Activated T-cell treated with anti-CD3 and anti-CD28 coated beads for 4 hours (primary cell): ENCODE results near the gene PCDH9.

ENCODE experiments used
- DNase-seq: peaks from one replicate; pipeline ENCODE4 v3.0.0-alpha.2; 2020

Gene PCDH9

DNA sequence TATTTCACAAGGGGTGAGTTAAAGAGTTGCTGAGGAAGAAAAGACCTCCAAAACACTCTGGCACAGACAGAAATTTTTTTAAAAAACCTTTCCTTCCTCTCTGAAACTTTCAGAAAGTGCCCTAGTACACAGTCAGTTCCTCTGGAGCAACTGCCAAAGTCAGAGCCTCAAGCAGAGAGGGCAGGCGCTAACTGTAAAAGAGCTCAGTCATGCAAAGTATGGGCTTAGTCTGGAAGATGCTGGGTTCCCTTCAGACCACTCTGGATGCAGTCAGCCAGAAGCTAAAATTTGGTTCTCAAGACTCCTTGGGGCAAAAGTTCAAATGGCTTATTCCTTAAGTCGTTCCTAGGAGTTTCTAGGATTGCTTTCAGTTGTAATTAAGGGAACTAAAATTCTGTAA lies 671.6 kb downstream of the PCDH9 start:
- no peak for DNase-seq

DNA sequence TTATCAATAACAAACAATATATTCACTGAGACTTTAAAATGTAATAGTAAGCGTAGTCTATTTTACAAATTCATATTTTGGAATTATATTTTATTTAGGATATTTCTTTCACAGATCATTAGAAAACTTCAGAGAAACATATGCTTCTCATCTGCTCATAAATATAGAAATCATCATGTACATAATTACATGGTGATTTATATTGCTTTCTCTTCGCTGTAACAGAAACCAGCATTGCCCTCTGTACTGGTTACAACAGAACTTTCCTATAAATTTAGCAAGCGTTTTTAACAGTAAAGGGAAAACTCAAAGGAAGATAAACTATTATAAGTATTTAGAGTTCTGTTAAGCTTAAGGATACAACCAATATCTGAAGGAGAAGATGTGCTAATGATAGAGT lies 672.8 kb downstream of the PCDH9 start:
- no peak for DNase-seq

DNA sequence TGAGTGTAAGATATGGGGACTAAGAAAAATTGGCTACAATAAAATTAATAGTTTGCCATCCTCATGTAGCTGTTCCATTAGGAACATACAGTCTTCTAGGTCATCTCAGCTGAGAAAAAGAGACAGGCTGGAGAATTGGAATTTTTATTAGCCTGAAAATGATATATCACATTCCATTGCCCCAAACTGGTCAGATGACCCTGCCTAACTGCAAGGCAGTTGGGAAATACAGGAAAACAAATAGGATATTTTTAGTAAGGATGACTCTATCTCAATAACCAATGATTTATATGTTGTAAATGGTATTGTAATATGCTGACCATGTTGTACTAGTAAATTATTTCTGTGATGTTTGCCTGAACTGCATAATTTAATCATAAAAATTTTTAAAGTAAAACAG lies 673.8 kb downstream of the PCDH9 start:
- DNase-seq, result no peak

DNA sequence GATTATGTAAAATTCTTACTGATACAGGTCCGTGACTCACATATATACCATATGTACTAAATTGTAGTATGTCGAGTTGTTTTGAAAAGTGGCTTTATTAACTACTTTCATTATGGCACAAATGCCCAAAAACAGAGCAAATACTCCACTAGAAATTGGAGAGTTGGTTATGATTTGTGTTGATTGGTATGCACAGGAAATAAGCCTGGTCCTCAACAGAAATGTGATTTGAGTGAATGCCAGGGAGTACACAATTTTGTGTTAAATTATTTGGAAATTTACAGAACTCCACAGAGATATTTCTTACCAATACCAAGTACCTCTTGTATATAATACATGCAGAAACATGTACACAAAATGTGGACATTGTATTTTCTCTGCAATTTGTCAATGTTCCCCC lies 676.7 kb downstream of the PCDH9 start:
- DNase-seq, result no peak

DNA sequence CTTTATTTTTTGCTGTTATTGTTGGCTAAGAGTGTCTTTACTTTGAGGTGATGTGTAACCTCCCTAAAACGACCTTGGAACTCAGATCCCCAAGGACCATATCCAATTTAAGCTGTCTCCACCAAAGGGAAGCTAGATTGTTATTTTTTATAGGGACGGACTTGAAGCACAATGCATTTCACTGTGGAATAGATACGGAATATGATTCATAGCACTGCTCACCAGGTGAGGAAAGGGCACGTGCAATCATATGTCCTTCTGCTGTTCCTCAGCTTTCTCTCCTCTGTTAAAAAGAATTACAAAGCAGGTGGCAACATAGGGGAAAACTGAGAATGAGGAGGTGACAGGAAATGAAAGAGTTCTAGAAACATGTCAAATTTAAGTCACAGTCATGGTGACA lies 679.0 kb downstream of the PCDH9 start:
- DNase-seq, result no peak

DNA sequence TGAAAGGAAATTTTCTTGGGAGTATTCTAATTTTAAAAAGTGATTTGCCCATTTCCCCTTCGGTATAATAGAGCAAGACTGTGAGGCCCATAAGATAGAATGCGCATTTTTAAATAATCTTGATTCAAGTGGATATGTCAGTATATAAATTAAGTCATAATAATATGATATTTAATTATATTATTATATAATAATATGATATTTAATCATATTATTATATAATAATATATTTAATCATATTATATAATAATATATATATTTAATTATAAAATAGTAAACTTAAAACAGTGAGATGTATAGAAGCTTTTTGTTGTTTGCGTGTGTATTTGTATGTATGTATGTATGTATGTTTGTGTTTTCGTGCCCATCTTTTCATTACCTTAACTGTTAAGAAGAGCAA lies 682.5 kb downstream of the PCDH9 start:
- DNase-seq, result no peak

DNA sequence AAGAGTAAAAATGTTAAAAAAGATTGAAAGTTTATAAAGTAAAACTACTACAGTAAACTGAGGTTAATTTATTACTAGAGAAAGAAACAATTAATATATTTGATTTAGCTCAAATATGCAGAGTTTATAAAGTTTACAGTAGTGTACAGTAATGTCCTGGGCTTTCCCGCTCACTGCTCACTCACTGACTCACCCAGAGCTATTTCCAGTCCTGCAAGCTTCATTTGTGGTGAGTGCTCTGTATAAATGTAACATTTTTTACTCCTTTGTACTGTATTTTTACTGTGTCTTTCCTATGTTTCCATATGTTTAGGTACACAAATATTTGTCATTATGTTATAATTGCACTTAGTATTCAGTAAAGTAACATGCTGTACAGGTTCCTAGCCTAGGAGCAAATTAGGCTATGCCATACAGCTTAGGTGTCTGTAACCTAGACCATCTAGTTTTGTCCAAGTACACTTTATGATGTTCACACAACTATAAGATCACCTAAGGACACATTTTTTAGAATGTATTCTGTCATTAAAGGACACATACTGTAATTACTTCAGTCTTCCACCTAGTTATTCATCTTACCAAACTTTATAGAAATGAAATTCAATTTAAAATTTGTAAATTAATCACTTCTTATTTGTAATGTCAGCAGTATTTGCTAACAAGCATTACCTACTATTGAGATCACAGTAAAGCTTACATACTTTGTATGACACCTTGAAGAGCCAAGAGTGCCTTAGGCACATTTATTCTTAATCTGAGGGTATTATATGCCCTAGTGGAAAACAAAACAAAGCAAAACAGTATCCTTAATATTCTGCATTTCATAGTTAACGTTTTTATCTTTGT lies 683.4 kb downstream of the PCDH9 start:
- no peak for DNase-seq

DNA sequence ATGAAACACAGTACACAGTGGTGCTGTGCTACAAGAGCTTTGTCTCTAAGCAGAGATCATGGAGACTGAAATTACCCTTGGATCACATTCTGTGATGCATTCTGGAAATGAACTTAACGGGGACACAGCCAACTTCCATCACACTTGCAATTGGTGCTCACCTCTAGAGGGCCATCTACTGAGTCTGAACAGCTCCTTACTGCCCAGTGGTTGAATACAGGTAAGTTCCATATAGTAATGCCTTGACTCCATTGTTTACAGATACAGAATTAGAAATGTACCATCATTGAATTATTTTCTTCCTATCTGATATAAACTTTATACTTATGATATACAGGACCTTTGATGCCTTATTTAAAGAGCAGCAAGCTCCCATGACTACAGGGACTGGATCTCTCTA lies 686.4 kb downstream of the PCDH9 start:
- no peak for DNase-seq

DNA sequence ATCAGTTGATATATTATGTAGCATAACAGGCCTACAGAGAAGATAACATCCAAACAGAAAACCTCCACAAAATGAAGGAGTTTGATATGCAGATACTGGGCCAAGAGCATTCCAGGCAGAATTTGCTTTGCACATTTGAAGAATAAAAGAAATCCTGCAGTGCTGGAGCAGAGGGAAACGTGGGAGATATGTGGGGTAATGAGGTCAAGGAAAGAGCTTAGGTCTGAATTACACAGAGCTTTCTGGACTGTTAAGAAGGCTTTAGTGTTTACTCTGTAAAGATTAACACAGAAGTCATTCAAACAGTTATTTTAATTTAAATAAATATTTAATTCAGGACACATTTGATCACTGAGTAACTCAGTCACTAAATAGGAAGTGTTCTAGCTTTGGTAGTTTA lies 692.7 kb downstream of the PCDH9 start:
- DNase-seq, result no peak

DNA sequence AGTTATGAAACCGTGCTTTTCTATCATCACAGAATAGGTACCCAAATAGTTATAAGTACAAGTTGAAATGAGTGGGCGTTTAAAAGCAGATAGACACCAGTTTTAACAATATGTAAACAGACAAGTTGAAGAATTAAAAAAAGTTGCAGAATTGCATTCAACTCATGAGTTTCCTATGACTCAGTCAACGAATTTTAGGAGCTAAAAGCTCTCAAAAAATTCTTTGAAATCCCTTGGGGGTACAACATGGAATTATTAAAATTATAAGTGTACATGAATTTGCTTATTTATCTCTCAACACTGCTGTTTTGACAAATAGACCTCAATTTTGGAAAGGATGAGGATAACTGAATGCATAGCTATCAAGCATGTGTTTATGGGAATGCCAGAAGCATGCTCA lies 693.4 kb downstream of the PCDH9 start:
- no peak for DNase-seq

DNA sequence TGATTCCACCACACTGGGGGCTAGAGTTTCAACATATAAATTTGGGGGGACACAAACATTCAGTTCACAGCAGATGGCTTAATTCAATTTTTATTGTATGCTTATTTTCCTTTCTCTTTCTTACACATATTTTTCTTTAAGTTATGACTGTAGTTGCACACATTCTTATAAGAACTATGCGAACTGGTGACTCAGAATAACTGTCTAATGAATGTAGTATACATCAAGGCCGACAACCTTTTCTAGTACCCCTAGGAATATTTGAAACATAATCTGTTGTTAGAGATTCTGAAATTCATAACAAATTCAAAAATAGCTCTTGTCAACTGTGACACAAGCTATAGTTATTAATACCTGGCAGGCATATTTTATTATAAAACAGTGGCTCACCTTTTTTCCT lies 695.6 kb downstream of the PCDH9 start:
- no peak for DNase-seq

DNA sequence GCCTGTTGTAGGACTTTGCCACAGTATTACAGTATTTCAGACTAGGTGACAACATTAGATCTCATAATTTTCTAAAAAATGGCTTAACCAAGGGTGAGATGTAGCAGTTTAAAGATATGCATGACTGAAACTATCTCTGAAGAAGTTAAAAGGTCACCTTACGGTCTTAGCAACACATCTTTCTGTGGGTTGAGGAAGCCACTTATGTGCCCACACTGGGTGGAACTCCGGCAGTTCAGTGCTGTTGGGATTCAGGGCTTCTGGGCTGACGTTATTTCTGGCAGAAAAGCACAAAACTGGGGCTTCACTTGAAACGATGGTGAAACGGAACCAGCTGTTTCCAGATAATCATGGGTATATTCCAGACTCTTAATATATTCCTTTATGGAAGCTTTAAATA lies 697.3 kb downstream of the PCDH9 start:
- DNase-seq, result no peak

DNA sequence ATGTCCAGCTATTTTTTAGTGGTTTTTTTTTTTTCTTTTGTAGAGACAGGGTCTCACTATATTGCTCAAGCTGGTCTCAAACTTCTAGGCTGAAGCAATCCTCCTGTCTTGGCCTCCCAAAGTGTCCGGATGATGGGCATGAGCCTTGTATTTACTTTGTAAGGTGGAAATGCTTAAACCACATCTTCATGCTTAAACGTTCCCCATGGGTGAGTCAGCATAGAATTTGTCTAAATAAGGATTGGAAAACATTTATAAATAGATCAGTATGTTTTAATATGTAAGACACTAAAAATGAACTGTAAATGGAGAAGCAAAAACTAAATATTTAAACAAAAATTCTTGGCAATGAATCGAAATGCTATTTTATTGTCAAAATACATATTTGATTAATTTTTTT lies 698.0 kb downstream of the PCDH9 start:
- DNase-seq, result no peak

DNA sequence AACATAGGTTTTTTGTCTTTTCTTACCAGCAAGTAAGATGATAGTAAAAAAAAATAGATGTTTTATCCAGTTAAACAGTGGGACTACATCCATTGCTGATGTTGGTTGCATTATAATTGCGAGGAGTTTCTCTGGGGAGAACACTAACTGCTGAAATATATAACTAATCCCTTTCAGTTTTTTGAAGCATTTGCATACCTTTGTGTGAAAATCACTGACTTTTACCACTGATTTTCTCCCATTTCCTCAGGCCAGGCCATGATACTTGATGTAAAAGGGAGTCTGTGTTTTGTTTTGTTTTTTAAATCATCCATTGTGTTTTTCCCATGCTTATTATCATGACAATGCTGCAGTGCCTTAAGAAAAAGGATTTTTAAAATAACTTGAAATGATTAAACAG lies 699.5 kb downstream of the PCDH9 start:
- DNase-seq, result no peak

DNA sequence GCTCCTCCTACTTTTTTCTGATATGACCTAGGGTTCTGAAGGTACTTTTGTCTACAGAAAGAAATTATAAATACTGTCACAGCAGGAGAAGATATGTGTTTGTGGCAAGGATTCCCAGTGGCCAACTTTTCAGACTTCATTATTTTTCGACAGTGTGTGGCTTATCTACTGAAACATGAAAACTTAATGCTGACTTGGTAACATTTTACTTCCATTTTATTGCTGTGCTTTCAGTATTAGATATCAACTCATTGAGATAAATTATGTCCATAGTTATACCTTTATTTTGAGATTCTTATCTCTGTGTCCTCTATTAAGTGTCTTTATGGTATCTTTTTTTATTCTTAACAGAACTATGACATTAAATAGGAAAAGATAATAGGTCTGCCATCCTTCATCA lies 700.0 kb downstream of the PCDH9 start:
- no peak for DNase-seq

DNA sequence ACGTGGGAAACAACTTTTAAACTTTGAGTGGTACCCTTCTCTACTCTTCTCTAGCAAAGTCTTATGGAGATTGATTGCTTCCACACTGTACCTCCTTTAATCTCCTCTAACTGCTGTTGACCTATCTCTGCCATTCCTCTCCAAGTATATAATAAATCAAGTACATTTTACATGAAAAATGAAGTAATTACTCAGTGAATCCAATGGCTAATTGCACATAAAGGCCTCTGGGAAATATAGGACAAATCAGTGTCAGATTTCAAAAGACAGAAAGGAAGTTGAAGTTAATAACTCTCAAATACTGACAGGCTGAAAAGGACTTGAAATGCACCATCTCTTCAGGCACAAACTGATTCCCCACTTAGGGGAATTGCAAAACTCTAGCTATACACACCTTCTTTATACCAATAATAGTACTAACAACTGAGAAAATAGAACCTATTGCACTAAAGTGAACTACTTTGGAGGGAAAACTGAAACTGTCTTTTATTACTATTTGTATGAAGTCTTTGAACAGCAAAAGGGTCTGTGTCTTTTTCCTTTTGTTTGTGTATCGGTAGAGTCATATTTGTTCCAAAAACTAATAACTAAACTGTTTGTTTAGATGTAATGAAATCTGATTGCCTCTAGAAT lies 701.1 kb downstream of the PCDH9 start:
- DNase-seq, result no peak

DNA sequence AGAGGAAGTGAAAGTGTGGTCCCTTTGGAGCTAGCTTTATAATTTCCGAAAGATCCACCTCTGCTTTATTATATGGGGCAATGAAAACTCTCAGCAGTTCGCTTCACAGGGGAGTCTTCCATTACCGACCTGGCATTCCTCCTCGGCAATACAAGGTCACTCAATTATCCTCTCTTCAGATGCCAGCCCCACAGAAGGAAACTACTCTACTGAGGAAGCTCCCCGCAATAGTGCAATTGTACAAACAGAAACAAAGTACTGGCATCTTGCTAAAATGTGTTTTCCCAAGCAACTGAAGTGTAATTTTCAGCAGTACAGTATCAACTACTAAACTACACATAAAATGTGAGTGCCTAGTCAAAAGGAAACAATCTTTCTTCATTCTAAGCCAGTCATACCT lies 702.0 kb downstream of the PCDH9 start:
- DNase-seq, result no peak

DNA sequence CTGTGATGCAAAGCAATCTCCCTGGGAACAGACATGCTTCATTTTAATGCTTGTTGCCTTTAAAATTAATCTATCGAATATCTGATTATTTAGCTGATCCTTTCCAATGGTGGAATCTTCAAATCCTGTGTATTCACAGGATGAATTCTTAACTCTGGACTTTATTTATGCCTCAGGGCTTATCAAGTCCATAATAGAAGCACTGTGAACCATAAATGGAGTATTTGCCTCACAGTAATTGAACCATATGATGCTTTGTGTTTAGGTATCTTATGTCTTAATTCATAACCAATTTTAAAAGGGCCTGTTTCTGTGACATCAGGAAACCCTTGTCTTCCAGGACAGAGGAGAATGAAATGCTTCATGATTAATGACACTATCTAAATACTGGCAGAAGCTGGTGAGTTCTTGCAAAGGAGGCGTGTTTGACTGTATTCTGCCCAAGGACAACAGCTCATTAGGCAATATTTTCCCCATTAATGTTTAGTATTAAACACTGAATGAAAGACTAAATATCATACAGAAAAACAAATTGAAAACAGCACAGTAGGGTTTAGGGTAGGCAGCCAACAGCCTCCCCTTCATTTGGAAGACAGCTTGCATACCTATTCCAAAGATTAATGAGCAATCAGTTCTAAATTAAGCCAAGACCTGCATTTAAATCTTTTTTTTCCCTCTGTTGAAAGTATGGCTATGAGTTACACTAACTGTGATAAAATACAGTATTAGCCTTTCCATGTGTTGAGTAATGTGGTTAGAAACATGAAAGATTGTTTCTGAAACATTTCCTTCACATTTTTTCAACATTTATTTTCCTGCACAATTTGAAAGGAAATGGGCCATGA lies 709.4 kb downstream of the PCDH9 start:
- DNase-seq, result no peak

DNA sequence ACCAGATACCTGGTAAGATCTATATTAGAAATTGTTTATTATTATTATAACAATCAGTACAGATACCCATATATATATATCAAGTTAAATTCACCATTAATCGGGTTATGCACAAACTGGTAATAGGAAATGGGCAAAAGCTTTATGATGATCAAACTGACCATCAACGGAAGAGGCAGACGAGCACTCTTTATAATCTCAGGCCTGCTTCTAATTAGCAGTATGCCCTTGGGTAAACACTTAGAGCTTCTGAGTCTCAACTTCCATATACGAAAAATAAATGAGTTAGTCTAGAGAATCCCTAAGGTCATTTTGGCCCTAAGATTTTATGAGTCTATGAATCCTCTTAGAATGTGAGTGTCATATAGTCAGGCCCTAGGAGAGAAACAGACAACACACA lies 710.9 kb downstream of the PCDH9 start:
- DNase-seq, result no peak

DNA sequence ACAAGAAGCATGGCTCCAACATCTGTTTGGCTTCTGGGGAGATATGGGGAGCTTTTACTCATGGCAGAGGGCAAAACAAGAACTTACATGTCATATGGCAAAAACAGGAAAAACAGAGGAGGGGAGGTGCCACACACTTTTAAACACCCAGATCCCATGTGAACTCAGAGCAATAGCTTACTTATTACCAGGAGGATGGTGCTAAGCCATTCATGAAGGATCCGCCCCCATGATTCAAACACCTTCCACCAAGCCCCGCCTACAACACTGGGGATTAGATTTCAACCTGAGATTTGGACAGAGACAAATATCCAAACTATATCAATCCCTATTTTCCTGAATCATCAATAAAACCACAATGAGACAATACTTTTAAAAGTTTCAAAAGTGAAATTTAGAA lies 712.1 kb downstream of the PCDH9 start:
- DNase-seq, result no peak

DNA sequence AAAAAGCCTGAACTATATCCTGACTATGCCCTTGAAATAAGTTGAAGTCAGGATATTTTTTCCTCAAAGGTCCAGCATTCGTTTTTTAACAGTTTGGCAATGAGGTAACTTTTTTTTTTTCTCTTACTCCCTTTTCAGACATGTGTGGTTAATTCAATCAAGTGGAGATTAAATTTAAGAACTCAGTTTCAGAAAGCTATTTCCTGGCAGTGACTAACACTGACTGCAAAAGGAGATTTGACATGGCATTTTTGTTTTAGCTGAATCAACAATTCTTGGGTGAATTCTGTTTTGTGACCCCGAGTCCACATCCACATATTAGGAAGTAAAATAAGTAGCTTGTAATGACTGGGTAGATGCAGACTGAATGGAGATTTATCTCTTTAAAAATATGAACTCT lies 716.4 kb downstream of the PCDH9 start:
- DNase-seq, result no peak

DNA sequence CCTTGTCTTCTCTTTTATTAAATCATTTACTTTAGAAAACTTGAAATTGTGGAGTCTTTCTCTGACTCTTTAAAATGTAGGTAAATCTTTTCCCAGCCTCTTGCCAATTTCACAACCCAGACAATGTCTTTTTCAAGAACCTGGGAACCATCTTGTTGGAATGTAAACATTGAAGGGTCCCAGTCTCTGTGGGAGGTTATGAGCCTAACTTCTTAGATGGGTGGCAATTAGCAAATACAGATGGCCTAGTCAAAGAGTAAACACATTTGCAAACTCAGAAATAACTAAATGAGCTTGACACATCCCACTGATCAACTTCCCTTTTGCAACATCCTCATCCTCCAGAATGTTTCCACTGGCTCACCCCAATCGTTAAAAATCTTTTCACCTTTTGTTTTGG lies 721.0 kb downstream of the PCDH9 start:
- no peak for DNase-seq

DNA sequence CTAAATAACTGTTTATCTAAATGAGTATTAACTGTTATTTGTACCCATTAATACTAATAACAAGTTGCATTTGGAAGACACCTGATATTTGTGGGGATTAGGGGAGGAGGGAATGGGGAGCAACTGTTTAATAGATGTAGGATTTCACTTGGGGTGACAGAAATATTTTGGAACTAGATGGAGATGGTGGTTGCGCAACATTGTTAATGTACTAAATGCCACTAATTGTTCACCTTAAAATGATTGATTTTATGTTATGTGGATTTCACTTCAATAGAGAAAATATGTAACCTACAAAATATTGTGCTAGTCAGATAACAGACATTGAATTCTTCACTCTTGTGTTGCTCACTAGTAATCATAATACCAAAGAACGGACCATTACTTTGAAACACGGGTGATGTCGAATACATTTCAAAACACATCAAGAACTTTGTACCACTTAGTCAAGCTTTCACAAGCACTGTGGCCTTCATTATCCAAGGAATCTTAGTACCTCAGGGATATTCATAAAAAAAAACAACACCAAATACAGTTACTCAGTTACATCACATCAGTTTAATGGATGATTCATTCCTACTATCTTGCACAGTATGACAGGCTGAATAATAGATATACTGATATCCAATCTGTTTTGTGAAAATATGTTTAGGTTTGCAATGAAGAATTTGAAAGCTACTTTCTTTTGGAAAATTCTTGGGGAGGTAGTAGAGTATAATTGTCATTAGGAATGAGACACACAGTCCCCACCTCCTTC lies 721.8 kb downstream of the PCDH9 start:
- DNase-seq, result no peak
